CD4-positive, alpha-beta T cell (primary cell): ENCODE results near the gene SPRR1A. TPM values are rescaled to one million over a fixed set of nuclear protein-coding genes. Genes with fewer than 3 reads are reported as not detected.

Experiments used
- ATAC-seq: fragments of 200-7000 bp; cut with Tn5 transposase; one replicate; pipeline ENCODE4 v1.10.0; 2022; ENCODE audit warnings: mild to moderate bottlenecking; ENCODE audit not compliant: poor library complexity
- CTCF ChIA-PET: fragments of 350-600 bp; sonication (Branson Sonifier 250); formaldehyde crosslinking; loops from one replicate; lab custom pipeline; 2021; ENCODE audit warnings: antibody characterized with exemption, inconsistent platforms; lab: Charles Lee
- POLR2A ChIA-PET: fragments of 350-600 bp; sonication (Branson Sonifier 250); formaldehyde crosslinking; loops from one replicate; lab custom pipeline; 2021; ENCODE audit warnings: antibody characterized with exemption, inconsistent platforms; lab: Charles Lee
- DNase-seq, 14 experiments: peaks; one replicate each; pipeline ENCODE4 v3.0.0-alpha.2; 2013 to 2020; ENCODE audit warnings: mixed read lengths in 2 of 14
- H3K27ac ChIP-seq, 2 donors: one replicate each; pipeline versions ENCODE4 v1.5.1 to v1.7.0; 2013; ENCODE audit warnings: low read length in 2 of 2, low read depth in 1 of 2, mild to moderate bottlenecking in 1 of 2
- H3K27me3 ChIP-seq, 2 experiments: 1 replicate in 1 of 2; 2 replicates in 1 of 2; pipeline versions ENCODE4 v1.6.1 to v1.7.0; 2013; ENCODE audit warnings: low read length in 2 of 2, control low read depth in 1 of 2, mild to moderate bottlenecking in 1 of 2, moderate library complexity in 1 of 2; ENCODE audit not compliant: insufficient read depth in 2 of 2, control insufficient read depth in 1 of 2
- H3K36me3 ChIP-seq: one replicate; pipeline ENCODE4 v1.6.1; 2013; ENCODE audit warnings: low read length, control low read depth; ENCODE audit not compliant: insufficient read depth
- H3K4me1 ChIP-seq: one replicate; pipeline ENCODE4 v1.6.1; 2013; ENCODE audit warnings: low read length, control low read depth; ENCODE audit not compliant: insufficient read depth
- H3K4me3 ChIP-seq: one replicate; pipeline ENCODE4 v1.5.1; 2013; ENCODE audit warnings: mild to moderate bottlenecking, low read length, moderate library complexity
- H3K9me3 ChIP-seq, 2 experiments: 1 replicate in 1 of 2; 2 replicates in 1 of 2; pipeline versions ENCODE4 v1.6.1 to v1.7.0; 2013; ENCODE audit warnings: low read length in 2 of 2, mild to moderate bottlenecking in 2 of 2, control low read depth in 1 of 2, moderate library complexity in 1 of 2; ENCODE audit not compliant: control insufficient read depth in 1 of 2, insufficient read depth in 1 of 2
- H3K27ac Mint-ChIP-seq: one replicate; pipeline ENCODE4 v1.8.0; 2020; ENCODE audit warnings: mixed read lengths
- H3K27me3 Mint-ChIP-seq: one replicate; pipeline ENCODE4 v1.8.0; 2021; ENCODE audit warnings: mixed read lengths
- H3K36me3 Mint-ChIP-seq: one replicate; pipeline ENCODE4 v1.8.0; 2021; ENCODE audit warnings: low read depth, mixed read lengths
- H3K4me1 Mint-ChIP-seq: one replicate; pipeline ENCODE4 v1.8.0; 2021; ENCODE audit warnings: low read depth, mixed read lengths
- H3K4me3 Mint-ChIP-seq: one replicate; pipeline ENCODE4 v1.8.0; 2020; ENCODE audit warnings: mild to moderate bottlenecking, mixed read lengths
- H3K9me3 Mint-ChIP-seq: one replicate; pipeline ENCODE4 v1.8.0; 2020; ENCODE audit warnings: mixed read lengths
- intact Hi-C, 2 experiments: fragments of 100-400 bp; cut with DNase I in 1 of 2; cut with micrococcal nuclease in 1 of 2; formaldehyde crosslinking; loops; one replicate each; pipeline versions ENCODE4 v1.15.1 to v1.9.0; 2023 to 2025; cut with DNase I, micrococcal nuclease
- total RNA-seq, 174 experiments: library from RNA in 2 of 174; stranded (reverse) in 2 of 174; gene quantifications; one replicate each; pipeline ENCODE4 v1.2.3 and lab custom pipeline; 2021 to 2026
- TF ChIP-seq, protein P1 (sequence below): fragments of 200-600 bp; IDR thresholded peaks from one replicate; pipeline ENCODE4 v1.8.0; 2022; ENCODE audit warnings: antibody characterized with exemption, mild to moderate bottlenecking

SPRR1A gene
- total RNA-seq, 2 experiments from 2014 or later = not detected

DNA sequence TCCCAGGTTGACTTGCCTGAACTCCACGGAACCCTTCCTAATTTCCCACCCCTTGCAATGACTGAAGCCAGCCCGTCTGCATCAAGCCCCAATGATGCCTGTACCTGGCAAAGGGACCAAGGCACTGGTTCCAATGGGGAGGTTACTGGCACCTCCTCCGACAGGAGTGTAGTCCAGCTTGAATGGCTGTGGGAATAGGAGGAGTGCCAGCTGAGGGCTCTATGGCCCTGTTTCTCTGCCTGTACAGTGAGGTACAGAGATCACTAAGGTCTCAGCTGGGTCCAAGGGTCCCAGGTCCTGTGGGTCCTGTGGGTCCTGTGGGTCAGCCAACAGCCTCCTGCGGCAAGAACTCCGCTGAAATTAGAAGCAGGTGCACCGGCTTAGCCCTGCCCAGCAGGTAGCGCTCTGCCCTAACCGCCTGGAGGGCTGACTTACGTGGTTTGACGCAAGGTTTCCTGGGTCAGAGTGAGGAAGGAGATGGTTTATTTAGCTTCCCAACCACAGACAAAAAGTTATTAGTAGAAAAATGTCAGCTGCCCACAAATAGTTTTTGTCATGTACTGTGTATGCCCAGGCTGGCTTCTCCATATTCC, 23.3 kb upstream of the SPRR1A start:
- CTCF ChIA-PET = no interaction called here
- peaks cover 0 to 6% of the 10 kb centered on the region in 2 experiments for H3K9me3 ChIP-seq
- peaks cover 36% of the 10 kb centered on the region for H3K27me3 Mint-ChIP-seq
- H3K27me3 ChIP-seq = peaks cover 0 to 3% of the 10 kb centered on the region in 2 experiments
- H3K27ac Mint-ChIP-seq = no peak overlapping the region
- POLR2A ChIA-PET = no interaction called here
- no peak overlapping the region for H3K27ac ChIP-seq
- H3K36me3 ChIP-seq = no peaks in the 10 kb centered on the region
- no peak overlapping the region for H3K4me3 Mint-ChIP-seq
- DNase-seq (no peak), ATAC-seq (no peak)
- TF ChIP-seq, protein P1, sequence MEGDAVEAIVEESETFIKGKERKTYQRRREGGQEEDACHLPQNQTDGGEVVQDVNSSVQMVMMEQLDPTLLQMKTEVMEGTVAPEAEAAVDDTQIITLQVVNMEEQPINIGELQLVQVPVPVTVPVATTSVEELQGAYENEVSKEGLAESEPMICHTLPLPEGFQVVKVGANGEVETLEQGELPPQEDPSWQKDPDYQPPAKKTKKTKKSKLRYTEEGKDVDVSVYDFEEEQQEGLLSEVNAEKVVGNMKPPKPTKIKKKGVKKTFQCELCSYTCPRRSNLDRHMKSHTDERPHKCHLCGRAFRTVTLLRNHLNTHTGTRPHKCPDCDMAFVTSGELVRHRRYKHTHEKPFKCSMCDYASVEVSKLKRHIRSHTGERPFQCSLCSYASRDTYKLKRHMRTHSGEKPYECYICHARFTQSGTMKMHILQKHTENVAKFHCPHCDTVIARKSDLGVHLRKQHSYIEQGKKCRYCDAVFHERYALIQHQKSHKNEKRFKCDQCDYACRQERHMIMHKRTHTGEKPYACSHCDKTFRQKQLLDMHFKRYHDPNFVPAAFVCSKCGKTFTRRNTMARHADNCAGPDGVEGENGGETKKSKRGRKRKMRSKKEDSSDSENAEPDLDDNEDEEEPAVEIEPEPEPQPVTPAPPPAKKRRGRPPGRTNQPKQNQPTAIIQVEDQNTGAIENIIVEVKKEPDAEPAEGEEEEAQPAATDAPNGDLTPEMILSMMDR = no peak
- H3K4me1 Mint-ChIP-seq = no peaks in the 10 kb centered on the region
- intact Hi-C loops = no loop called here
- no peaks in the 10 kb centered on the region for H3K36me3 Mint-ChIP-seq
- H3K4me3 ChIP-seq = no peak overlapping the region
- no peaks in the 10 kb centered on the region for H3K4me1 ChIP-seq
- no peaks in the 10 kb centered on the region for H3K9me3 Mint-ChIP-seq

DNA sequence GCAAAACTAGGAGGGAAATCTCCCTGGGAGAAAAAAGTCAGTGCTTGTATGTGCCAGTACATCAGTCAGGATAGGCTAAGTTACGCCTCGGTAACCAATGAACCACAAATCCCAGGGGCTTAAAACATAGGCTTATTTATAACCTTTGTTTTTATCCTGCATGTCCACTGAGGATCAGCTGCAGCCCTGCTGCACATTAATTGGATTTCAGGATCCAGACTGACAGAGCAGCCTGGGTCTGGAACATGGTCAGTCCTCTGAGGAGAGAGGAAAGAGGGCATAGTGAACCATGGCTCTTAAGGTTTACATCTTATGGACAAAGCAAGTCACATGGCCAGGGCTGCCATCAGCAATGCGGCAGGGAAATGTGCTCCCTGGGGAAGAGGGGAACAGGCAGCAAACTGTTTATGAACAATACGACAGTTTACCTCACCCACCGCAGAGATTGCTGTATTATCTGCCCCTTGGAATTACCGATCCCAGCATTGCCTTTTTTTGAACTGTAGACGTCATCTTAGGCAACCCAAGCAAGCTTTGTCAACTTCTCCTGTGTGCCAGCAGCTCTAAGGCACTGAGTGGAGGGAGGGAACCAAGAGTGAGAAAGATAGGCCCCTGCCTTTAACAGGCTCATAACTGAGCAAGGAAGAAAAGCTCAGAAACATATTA, 22.5 kb upstream of the SPRR1A start:
- TF ChIP-seq, protein P1 = no peak
- Mint-ChIP-seq H3K27me3 (peaks cover 44% of the 10 kb centered on the region), H3K36me3 (no peaks in the 10 kb centered on the region), H3K4me1 (no peaks in the 10 kb centered on the region), H3K27ac (no peak overlapping the region), H3K9me3 (no peaks in the 10 kb centered on the region), H3K4me3 (no peak overlapping the region)
- POLR2A ChIA-PET = no interaction called here
- DNase-seq (no peak), ATAC-seq (no peak)
- intact Hi-C loops = no loop called here
- peaks cover 0 to 7% of the 10 kb centered on the region in 2 experiments for H3K27me3 ChIP-seq
- no peaks in the 10 kb centered on the region for H3K4me1 ChIP-seq
- H3K27ac ChIP-seq = no peak overlapping the region
- no peak overlapping the region for H3K4me3 ChIP-seq
- CTCF ChIA-PET = no interaction called here
- peaks cover 0 to 6% of the 10 kb centered on the region in 2 experiments for H3K9me3 ChIP-seq
- no peaks in the 10 kb centered on the region for H3K36me3 ChIP-seq

DNA sequence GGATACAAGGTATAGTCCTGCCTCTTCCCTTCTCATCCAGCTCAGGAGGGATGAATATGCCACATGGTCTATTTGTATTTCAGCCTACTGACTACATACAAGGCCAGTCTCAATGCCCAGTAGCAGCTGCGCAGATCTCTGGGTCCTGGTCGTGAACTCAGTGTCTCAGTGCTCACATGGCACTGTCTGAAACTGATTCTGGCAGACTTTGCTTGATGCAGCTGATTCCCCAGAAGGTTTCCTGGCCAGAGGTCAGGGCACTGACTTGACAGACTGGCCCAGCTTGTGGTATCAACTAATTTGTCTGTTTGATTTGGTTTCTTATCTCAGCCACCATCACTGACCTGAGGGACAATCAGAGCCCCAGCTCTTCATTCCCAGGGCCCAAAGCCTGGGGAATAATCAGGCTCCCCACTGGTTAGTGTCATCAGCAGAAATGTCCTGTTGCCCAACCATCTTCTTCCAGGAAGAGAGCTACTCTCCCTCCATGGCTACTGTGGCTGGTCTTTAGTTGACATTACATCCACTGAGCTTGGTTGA, 20.9 kb upstream of the SPRR1A start:
- no peaks in the 10 kb centered on the region for H3K4me1 ChIP-seq
- no peak for ATAC-seq
- H3K4me1 Mint-ChIP-seq = no peaks in the 10 kb centered on the region
- CTCF ChIA-PET = no interaction called here
- no peak for DNase-seq
- H3K27me3 Mint-ChIP-seq = peaks cover 55% of the 10 kb centered on the region
- TF ChIP-seq, protein P1 = no peak
- no peaks in the 10 kb centered on the region for H3K36me3 Mint-ChIP-seq
- H3K4me3 Mint-ChIP-seq = no peak overlapping the region
- no peak overlapping the region for H3K27ac Mint-ChIP-seq
- POLR2A ChIA-PET = no interaction called here
- peaks cover 0 to 6% of the 10 kb centered on the region in 2 experiments for H3K9me3 ChIP-seq
- intact Hi-C loops = no loop called here
- no peak overlapping the region for H3K27ac ChIP-seq
- H3K27me3 ChIP-seq = peaks cover 0 to 10% of the 10 kb centered on the region in 2 experiments
- H3K9me3 Mint-ChIP-seq = no peaks in the 10 kb centered on the region
- H3K36me3 ChIP-seq = no peaks in the 10 kb centered on the region
- no peak overlapping the region for H3K4me3 ChIP-seq
